GM12878 (cell line): ENCODE results near the gene CFAP99. TPM values are rescaled to one million over a fixed set of nuclear protein-coding genes. Genes with fewer than 3 reads are reported as not detected.
A peak's percentile ranks its signal among the peaks of the same experiment; 100 is the strongest.

ENCODE experiments used
- ATAC-seq: fragments of 200-7000 bp; cut with Tn5 transposase; 3 replicates; pipeline ENCODE4 v1.9.1; 2020; ENCODE audit warnings: mild to moderate bottlenecking, moderate library complexity
- BruUV-seq: library from RNA; stranded (reverse); fragments of 400-500 nt; replicated peaks from 2 replicates; lab custom pipeline; 2021; lab: Mats Ljungman, UMichigan
- CTCF ChIA-PET: fragments of 300-600 bp; sonication (Branson Sonifier 250); formaldehyde crosslinking; extraction: SDS; loops from one replicate; lab custom pipeline; 2021; ENCODE audit warnings: inconsistent platforms; lab: Yijun Ruan, JAX
- POLR2A ChIA-PET: fragments of 350-600 bp; formaldehyde crosslinking; extraction: SDS; loops from one replicate; lab custom pipeline; 2021; ENCODE audit warnings: inconsistent platforms; lab: Charles Lee
- RAD21 ChIA-PET: fragments of 300-600 bp; sonication (Branson Sonifier 250); formaldehyde crosslinking; loops from one replicate; lab custom pipeline; 2023; ENCODE audit warnings: antibody characterized with exemption; ENCODE audit not compliant: unreplicated experiment; lab: Charles Lee
- SMC1A ChIA-PET: fragments of 300-600 bp; sonication (Branson Sonifier 250); formaldehyde crosslinking; loops from one replicate; lab custom pipeline; 2023; ENCODE audit not compliant: unreplicated experiment, uncharacterized antibody; lab: Charles Lee
- DNase-seq: peaks from one replicate; pipeline ENCODE4 v3.0.0-alpha.2; 2011; ENCODE audit warnings: low read depth, low spot score
- FAIRE-seq: peaks from 3 replicates; lab custom pipeline; 2011; peaks lifted over from hg19 to GRCh38; lab: Jason Lieb, UNC
- H2AFZ ChIP-seq: 2 replicates; pipeline ENCODE4 v1.6.0; 2011; ENCODE audit warnings: low read depth, low read length, control low read depth; ENCODE audit not compliant: control insufficient read depth
- H3K27ac ChIP-seq: 2 replicates; pipeline ENCODE4 v1.5.1; 2011; ENCODE audit warnings: control low read depth; ENCODE audit not compliant: control insufficient read depth, insufficient read depth
- H3K27me3 ChIP-seq, 2 experiments: replicated peaks in 1 of 2; 2 replicates each; pipeline versions ENCODE4 v1.6.0 to v1.6.1; 2011; ENCODE audit warnings: low read length in 1 of 2; ENCODE audit not compliant: control insufficient read depth in 2 of 2, insufficient read depth in 2 of 2
- H3K36me3 ChIP-seq, 2 experiments: 2 replicates each; pipeline ENCODE4 v1.5.1; 2011; ENCODE audit warnings: low read length in 1 of 2; ENCODE audit not compliant: control insufficient read depth in 2 of 2, insufficient read depth in 2 of 2
- H3K4me1 ChIP-seq: 2 replicates; pipeline ENCODE4 v1.6.1; 2011; ENCODE audit warnings: mild to moderate bottlenecking, low read length, moderate library complexity, mixed read lengths; ENCODE audit not compliant: control insufficient read depth, insufficient read depth
- H3K4me2 ChIP-seq: 2 replicates; pipeline ENCODE4 v1.6.0; 2011; ENCODE audit warnings: control low read depth; ENCODE audit not compliant: control insufficient read depth, insufficient read depth
- H3K4me3 ChIP-seq: fragments of 200-600 bp; sonication (generic); 2 replicates; pipeline ENCODE4 v1.5.1; 2016
- H3K79me2 ChIP-seq: 2 replicates; pipeline ENCODE4 v1.6.0; 2011; ENCODE audit warnings: low read length; ENCODE audit not compliant: control insufficient read depth, insufficient read depth
- H3K9ac ChIP-seq: 2 replicates; pipeline ENCODE4 v1.8.0; 2011; ENCODE audit warnings: low read length, control low read depth, mixed read lengths; ENCODE audit not compliant: control insufficient read depth, insufficient read depth
- H3K9me3 ChIP-seq: replicated peaks from 3 replicates; pipeline ENCODE4 v1.5.1; 2011; ENCODE audit warnings: mild to moderate bottlenecking, low read length; ENCODE audit not compliant: control insufficient read depth, insufficient read depth
- H4K20me1 ChIP-seq: 2 replicates; pipeline ENCODE4 v1.6.0; 2011; ENCODE audit not compliant: control insufficient read depth, insufficient read depth
- BACH1 ChIP-seq: fragments of 450-650 bp; IDR thresholded peaks from 2 replicates; pipeline ENCODE4 v1.6.1; 2017; ENCODE audit warnings: mild to moderate bottlenecking, borderline replicate concordance
- ELK1 ChIP-seq: IDR thresholded peaks from 2 replicates; pipeline ENCODE4 v1.6.1; 2012; ENCODE audit warnings: low read depth, low read length, improper control_type of control experiment
- HDGF ChIP-seq: fragments of 450-650 bp; IDR thresholded peaks from 2 replicates; pipeline ENCODE4 v1.6.1; 2016; ENCODE audit warnings: antibody characterized with exemption
- JUND ChIP-seq: IDR thresholded peaks from 2 replicates; pipeline ENCODE4 v1.6.1; 2012; ENCODE audit warnings: low read depth, mild to moderate bottlenecking, low read length, improper control_type of control experiment, moderate library complexity
- KAT2A ChIP-seq: conservative IDR thresholded peaks from 2 replicates; pipeline ENCODE4 v1.6.1; 2011; ENCODE audit warnings: low read depth, low read length; ENCODE audit not compliant: control insufficient read depth
- MTA2 ChIP-seq: fragments of 450-650 bp; IDR thresholded peaks from 2 replicates; pipeline ENCODE4 v1.6.1; 2016; ENCODE audit warnings: low read depth, mild to moderate bottlenecking, moderate library complexity
- NFYB ChIP-seq: IDR thresholded peaks from 2 replicates; pipeline ENCODE4 v1.6.1; 2011; ENCODE audit warnings: low read depth, mild to moderate bottlenecking, low read length, improper control_type of control experiment, moderate library complexity; ENCODE audit not compliant: insufficient read depth
- NR2C2 ChIP-seq: IDR thresholded peaks from 2 replicates; pipeline ENCODE4 v1.6.1; 2011; ENCODE audit warnings: borderline replicate concordance, low read depth; ENCODE audit not compliant: control insufficient read depth, insufficient read length
- POLR2A ChIP-seq: IDR thresholded peaks from 2 replicates; pipeline ENCODE4 v1.6.1; 2011; ENCODE audit warnings: low read depth, mild to moderate bottlenecking, low read length
- POLR2AphosphoS5 ChIP-seq: IDR thresholded peaks from 2 replicates; pipeline ENCODE4 v1.6.1; 2011; ENCODE audit warnings: mild to moderate bottlenecking, low read length, inconsistent platforms
- SIX5 ChIP-seq: IDR thresholded peaks from 2 replicates; pipeline ENCODE4 v1.6.1; 2011; ENCODE audit warnings: mild to moderate bottlenecking, low read depth, low read length, moderate library complexity; ENCODE audit not compliant: severe bottlenecking
- SMAD1 ChIP-seq: fragments of 450-650 bp; IDR thresholded peaks from 2 replicates; pipeline ENCODE4 v1.6.1; 2018; ENCODE audit warnings: mild to moderate bottlenecking, low read depth; ENCODE audit not compliant: partially characterized antibody
- YY1 ChIP-seq: IDR thresholded peaks from 2 replicates; pipeline ENCODE4 v1.6.1; 2011; ENCODE audit warnings: low read depth, mild to moderate bottlenecking, low read length
- ZNF384 ChIP-seq: IDR thresholded peaks from 2 replicates; pipeline ENCODE4 v1.6.1; 2012; ENCODE audit warnings: low read depth, mild to moderate bottlenecking, low read length, improper control_type of control experiment, borderline replicate concordance
- WGBS: methylation state at CpG from one replicate; pipeline ENCODE4 v1.1.6; 2016; ENCODE audit warnings: low lambda C conversion rate; ENCODE audit not compliant: insufficient replicate concordance, insufficient coverage; ENCODE audit errors: missing lambda C conversion rate; 5-methylcytosine and 5-hydroxymethylcytosine counted together
- in situ Hi-C: fragments of 300-500 bp; cut with MboI; formaldehyde crosslinking; loops from 9 replicates; pipeline ENCODE4 v1.14.3; 2018; ENCODE audit warnings: mixed read lengths
- intact Hi-C: fragments of 100-400 bp; cut with micrococcal nuclease; formaldehyde crosslinking; loops from one replicate; pipeline ENCODE4 v1.14.2; 2022; ENCODE audit not compliant: unreplicated experiment
- polyA plus RNA-seq, 11 experiments: library from polyadenylated mRNA; depleted of rRNA in 4 of 11; unstranded in 6 of 11; stranded (reverse) in 5 of 11; fragments of >200 nt; fragmentation: Nextera tagmentation in 4 of 11; fragmentation: Illumina TruSeq in 1 of 11; extraction: Ambion mirVana in 4 of 11; extraction: Trizol in 1 of 11; gene quantifications; 1 replicate in 1 of 11; 2 replicates in 10 of 11; pipeline versions ENCODE4 v1.2.1 to v1.2.3, GENCODE V29; 2011 to 2016; ENCODE audit warnings: inconsistent platforms in 2 of 11, missing spikeins in 2 of 11, low read depth in 1 of 11
- total RNA-seq, 4 experiments: library from RNA; depleted of rRNA in 3 of 4; stranded (reverse); fragments of >200 nt in 3 of 4; fragmentation: Illumina TruSeq in 1 of 4; extraction: Trizol in 1 of 4; gene quantifications; 2 replicates each; pipeline versions ENCODE4 v1.2.1 to v1.2.3, GENCODE V29; 2013 to 2021
- TF ChIP-seq, protein P1 (sequence below): fragments of 450-650 bp; formaldehyde crosslinking; IDR thresholded peaks from 2 replicates; pipeline ENCODE4 v1.5.0; 2022; ENCODE audit warnings: mild to moderate bottlenecking, missing genetic modification characterization
- TF ChIP-seq, protein P2 (sequence below): fragments of 450-650 bp; IDR thresholded peaks from 2 replicates; pipeline ENCODE4 v1.6.1; 2017; ENCODE audit warnings: mild to moderate bottlenecking, moderate library complexity

CFAP99 gene
- total and polyA plus RNA-seq, 10 of the 15 experiments (the other 5 are each of a cell fraction or from before 2014, with no cell fraction given), result not detected

DNA sequence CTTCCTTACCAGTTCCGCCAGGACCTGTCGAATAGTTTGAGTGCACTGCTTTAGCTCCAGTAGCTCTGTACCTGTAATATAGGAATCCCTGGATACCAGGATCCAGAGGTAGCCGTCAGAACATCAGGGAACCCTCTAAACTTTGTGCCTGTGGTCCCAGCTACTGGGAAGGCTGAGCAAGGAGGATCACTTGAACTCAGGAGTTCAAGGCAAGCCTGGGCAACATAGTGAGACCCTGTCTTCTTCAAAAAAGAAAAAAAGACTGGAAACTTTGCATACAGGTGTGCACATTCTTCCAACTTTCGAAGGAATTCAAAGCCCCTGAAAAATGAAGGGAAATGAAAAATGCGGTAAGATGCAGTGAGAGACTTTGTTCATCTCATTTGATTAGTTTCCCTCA lies 85.1 kb downstream of the CFAP99 start (continued):
- TF ChIP-seq ELK1, result no peak
- no peak for TF ChIP-seq HDGF
- TF ChIP-seq NFYB, result no peak
- TF ChIP-seq BACH1, result no peak
- TF ChIP-seq ZNF384, result no peak

GRCh38 chr4:2507259-2507658 lies 88.5 kb downstream of the CFAP99 start:
- RAD21 ChIA-PET, result interaction anchor here (1.5 kb wide), 1 partner anchor 28 kb away, joined by 3 read pairs; no protein-coding TSS in a partner anchor
- no peak for DNase-seq
- WGBS, result 100% methylated on average over 4 of the region's 4 CpGs
- Histone ChIP-seq H3K79me2 (peaks cover 7% of the 10 kb centered on the region), H3K9me3 (no peaks in the 10 kb centered on the region), H3K9ac (no peak overlapping the region), H4K20me1 (no peaks in the 10 kb centered on the region; the same call in none of the 2 replicates), H3K36me3 (peaks cover 30 to 37% of the 10 kb centered on the region in 2 experiments), H2AFZ (no peak overlapping the region), H3K27me3 (no peaks in the 10 kb centered on the region), H3K4me2 (no peak overlapping the region), H3K4me1 (peaks cover 26% of the 10 kb centered on the region), H3K4me3 (no peak overlapping the region), H3K27ac (no peak overlapping the region)
- FAIRE-seq, result no peak
- TF ChIP-seq JUND (no peak), MTA2 (no peak), KAT2A (no peak), POLR2A (0 out of 2 replicates have a peak, but pooled peaks have one; percentile 34), POLR2AphosphoS5 (peak; percentile 22; the same call in 1 of the 2 replicates), SIX5 (no peak), NR2C2 (no peak), SMAD1 (no peak), YY1 (no peak)
- TF ChIP-seq, protein P1, sequence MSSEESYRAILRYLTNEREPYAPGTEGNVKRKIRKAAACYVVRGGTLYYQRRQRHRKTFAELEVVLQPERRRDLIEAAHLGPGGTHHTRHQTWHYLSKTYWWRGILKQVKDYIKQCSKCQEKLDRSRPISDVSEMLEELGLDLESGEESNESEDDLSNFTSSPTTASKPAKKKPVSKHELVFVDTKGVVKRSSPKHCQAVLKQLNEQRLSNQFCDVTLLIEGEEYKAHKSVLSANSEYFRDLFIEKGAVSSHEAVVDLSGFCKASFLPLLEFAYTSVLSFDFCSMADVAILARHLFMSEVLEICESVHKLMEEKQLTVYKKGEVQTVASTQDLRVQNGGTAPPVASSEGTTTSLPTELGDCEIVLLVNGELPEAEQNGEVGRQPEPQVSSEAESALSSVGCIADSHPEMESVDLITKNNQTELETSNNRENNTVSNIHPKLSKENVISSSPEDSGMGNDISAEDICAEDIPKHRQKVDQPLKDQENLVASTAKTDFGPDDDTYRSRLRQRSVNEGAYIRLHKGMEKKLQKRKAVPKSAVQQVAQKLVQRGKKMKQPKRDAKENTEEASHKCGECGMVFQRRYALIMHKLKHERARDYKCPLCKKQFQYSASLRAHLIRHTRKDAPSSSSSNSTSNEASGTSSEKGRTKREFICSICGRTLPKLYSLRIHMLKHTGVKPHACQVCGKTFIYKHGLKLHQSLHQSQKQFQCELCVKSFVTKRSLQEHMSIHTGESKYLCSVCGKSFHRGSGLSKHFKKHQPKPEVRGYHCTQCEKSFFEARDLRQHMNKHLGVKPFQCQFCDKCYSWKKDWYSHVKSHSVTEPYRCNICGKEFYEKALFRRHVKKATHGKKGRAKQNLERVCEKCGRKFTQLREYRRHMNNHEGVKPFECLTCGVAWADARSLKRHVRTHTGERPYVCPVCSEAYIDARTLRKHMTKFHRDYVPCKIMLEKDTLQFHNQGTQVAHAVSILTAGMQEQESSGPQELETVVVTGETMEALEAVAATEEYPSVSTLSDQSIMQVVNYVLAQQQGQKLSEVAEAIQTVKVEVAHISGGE, result no peak
- TF ChIP-seq, protein P2, sequence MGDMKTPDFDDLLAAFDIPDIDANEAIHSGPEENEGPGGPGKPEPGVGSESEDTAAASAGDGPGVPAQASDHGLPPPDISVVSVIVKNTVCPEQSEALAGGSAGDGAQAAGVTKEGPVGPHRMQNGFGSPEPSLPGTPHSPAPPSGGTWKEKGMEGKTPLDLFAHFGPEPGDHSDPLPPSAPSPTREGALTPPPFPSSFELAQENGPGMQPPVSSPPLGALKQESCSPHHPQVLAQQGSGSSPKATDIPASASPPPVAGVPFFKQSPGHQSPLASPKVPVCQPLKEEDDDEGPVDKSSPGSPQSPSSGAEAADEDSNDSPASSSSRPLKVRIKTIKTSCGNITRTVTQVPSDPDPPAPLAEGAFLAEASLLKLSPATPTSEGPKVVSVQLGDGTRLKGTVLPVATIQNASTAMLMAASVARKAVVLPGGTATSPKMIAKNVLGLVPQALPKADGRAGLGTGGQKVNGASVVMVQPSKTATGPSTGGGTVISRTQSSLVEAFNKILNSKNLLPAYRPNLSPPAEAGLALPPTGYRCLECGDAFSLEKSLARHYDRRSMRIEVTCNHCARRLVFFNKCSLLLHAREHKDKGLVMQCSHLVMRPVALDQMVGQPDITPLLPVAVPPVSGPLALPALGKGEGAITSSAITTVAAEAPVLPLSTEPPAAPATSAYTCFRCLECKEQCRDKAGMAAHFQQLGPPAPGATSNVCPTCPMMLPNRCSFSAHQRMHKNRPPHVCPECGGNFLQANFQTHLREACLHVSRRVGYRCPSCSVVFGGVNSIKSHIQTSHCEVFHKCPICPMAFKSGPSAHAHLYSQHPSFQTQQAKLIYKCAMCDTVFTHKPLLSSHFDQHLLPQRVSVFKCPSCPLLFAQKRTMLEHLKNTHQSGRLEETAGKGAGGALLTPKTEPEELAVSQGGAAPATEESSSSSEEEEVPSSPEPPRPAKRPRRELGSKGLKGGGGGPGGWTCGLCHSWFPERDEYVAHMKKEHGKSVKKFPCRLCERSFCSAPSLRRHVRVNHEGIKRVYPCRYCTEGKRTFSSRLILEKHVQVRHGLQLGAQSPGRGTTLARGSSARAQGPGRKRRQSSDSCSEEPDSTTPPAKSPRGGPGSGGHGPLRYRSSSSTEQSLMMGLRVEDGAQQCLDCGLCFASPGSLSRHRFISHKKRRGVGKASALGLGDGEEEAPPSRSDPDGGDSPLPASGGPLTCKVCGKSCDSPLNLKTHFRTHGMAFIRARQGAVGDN, result no peak
- BruUV-seq, result no TSS peak
- intact Hi-C loops, result no loop called here
- in situ Hi-C loops, result no loop called here
- SMC1A ChIA-PET, result interaction anchor here (0.7 kb wide), 1 partner anchor 67 kb away, joined by 4 read pairs; no protein-coding TSS in a partner anchor
- CTCF ChIA-PET, result interaction anchor here (0.8 to 1.7 kb wide), 4 partner anchors 19 to 165 kb away, joined by 3 to 5 read pairs (median 4); no protein-coding TSS in a partner anchor
- no peak for ATAC-seq
- POLR2A ChIA-PET, result no interaction called here
